GM20431 (cell line): ENCODE results near the gene APOL4.
"Not testable (repeated sequence)": the region's sequence is repeated elsewhere in the genome, so short reads cannot be mapped to it uniquely, and the experiment has no call there.

Source experiments
- in situ Hi-C: fragments of 300-500 bp; cut with MseI, MboI; formaldehyde crosslinking; loops from one replicate; pipeline ENCODE4 v1.15.0; 2020; ENCODE audit warnings: low sequenced_read_pairs; ENCODE audit not compliant: unreplicated experiment

APOL4 gene

DNA sequence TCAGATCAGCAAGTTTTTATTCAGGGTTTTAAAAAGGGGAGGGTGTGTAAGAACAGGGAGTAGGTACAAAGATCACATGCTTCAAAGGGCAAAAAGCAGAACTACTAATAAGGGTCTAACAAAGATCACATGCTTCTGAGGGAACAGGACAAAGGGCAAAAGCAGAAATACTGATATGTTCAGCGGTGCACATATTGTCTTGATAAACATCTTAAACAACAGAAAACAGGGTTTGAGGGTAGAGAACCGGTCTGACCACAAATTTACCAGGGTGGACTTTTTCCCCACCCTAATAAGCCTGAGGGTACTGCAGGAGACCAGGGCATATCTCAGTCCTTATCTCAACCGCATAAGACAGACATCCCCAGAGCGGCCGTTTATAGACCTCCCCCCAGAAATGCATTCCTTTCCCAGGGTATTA is 7.9 kb upstream of the APOL4 start:
- in situ Hi-C loops, result not testable (repeated sequence)

- in situ Hi-C loops, result no loop called here
Observed at GRCh38 chr22:36208914-36209313, 7.3 kb upstream of the APOL4 start.

- in situ Hi-C loops, result no loop called here
Observed at GRCh38 chr22:36208162-36208765, 6.7 kb upstream of the APOL4 start.

DNA sequence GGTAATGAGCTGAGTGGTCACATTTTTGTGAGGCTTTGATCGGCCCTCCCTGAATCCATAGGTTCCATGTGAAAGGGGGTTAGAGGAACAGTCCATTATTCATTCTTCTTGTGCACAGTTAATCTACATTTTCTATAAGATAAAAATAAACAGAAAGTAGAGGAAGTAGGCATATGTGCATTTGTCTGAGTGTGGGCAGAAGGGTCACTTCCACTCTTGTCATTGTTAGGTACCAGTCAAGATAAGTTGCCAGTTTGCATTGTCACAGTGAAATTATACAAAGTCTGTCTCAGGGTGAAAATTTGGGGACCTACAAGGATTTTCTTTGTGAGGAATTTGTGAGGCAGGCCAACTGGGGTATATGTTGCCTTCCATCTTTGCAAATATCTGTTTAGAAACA is 4.6 kb upstream of the APOL4 start:
- in situ Hi-C loops, result no loop called here

DNA sequence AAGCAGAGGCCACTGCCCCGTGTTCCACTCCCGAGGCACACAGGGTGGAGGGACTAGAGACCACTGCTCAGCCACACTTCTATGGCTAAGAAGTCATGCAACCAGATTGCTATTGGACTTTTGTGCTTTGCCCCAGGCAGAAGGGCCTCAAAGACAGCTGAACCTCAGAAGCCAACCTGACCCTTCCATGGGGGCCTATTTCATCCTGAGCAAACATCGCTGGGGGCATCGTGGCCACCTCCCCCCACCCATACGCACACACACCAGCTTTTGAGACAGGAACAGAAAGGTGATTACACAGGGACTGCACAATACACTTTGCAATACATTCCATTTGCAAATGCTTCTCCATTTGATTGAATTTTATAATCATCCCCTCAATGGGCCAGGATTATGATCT is 4.0 kb upstream of the APOL4 start:
- in situ Hi-C loops, result not testable (repeated sequence)

DNA sequence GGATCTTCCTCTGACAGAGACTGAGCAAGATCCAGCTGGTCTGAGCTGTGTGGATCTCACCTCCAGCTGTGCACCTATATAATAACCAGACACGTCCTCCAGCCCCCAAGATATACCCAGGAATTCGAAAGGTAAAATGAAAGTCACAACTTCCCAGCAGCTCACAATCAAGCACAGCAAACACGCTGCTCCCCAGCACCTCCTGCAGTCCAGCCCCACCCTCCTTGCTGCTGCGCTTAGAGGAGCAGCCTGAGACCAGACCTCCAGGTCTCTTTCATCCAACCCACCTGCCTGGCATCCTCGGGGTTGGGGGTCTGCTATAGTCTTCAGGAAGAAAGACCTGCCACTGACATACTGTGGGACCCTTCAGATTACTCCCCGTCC is 3.0 kb upstream of the APOL4 start:
- in situ Hi-C loops, result no loop called here

GRCh38 chr22:36204001-36204631 is 2.5 kb upstream of the APOL4 start:
- in situ Hi-C loops, result no loop called here

GRCh38 chr22:36203441-36203840 is 1.8 kb upstream of the APOL4 start:
- in situ Hi-C loops, result not testable (repeated sequence)

DNA sequence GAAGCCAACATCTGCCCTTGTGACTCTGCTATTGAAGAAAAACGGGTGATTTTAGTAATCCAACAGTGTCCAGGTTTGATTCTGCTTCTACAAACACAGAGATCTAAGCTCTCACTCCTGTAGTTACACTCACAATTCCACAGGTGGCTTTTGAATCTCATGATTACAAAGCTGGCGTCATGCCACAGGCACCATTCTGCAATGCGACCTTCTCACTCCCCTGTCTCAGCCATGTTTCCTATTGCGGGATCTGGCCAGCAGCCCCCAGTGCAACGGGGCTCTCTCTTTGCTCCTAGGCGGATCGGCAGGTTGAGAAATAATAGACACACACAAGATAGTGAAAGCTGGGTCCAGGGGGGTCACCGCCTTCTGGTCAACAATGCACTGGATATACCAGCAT is 1.3 kb upstream of the APOL4 start:
- in situ Hi-C loops, result not testable (repeated sequence)

GRCh38 chr22:36201025-36201424 is 584 bp downstream of the APOL4 start:
- in situ Hi-C loops, result not testable (repeated sequence)

GRCh38 chr22:36199001-36199551 is 2.5 kb downstream of the APOL4 start:
- in situ Hi-C loops, result loop anchor here (10.0 kb wide), 1 partner anchor 76 kb away; no protein-coding TSS in a partner anchor

DNA sequence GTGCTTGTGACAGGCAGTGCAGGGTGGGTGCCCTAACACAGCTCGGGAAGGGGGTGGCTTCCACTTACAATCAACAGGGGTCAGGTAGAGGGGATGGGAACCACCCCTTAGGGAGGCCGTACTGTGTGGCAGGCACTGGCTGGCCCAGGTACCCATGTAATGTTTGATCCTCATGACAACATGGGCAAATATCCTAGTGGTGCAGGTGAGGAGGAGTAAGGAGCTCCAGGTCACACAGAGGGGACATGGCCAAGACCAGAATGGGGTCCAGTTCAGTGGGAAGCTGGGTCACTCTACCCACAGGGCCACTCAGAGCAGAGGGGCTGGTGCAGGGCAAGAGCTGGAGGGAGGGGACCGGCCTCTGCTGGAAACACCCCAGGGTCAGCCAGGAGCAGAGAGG is 3.1 kb downstream of the APOL4 start:
- in situ Hi-C loops, result loop anchor here (10.0 kb wide), 1 partner anchor 76 kb away; no protein-coding TSS in a partner anchor

DNA sequence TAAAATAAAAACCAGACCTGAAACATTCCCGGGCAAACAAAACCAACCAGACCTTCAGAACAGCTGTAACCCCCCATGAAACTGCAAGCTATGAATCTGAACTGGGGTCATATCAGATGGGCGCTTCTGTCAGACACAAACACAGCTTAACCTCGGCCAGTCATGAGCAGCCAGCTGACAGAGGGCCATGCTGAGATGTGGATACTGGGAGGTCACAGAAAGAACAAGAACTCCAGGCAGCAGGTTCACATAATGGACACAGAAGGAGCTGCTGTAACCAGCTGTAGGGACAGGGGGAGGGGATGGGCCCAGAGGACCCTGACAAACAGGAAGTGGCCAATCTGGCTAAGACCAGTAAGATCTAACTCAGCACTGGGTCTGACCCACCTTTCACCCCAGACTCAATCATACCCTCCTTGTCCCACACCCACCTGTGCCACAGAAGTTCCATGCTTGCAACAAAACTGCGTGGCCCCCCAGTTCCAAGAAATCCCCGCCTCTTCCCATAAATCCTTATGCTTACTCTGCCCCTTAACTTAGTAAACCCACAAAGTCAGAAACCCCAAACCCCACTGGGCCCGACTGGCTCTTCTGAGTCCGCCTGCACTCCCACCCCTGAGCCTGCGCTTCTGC is 4.0 kb downstream of the APOL4 start:
- in situ Hi-C loops, result loop anchor here (10.0 kb wide), 1 partner anchor 77 kb away; no protein-coding TSS in a partner anchor

DNA sequence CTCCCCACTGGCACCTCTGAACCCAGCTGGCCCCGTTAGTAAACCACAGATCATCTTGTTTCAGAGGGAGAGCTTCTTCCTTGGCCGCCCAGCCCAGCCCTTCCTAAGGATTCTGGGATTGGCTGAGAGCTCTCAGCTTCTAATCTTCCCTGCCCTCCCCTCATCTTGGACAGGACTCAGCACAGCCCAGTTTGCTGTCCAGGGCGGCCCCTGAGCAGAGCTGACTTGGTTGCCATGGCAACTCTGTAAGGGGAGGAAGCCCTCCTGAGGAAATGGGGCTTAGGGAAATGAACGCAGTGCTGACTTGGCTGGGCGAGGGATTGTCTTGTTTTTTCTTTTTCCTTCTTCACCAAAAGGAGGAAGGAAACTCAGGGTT is 4.6 kb downstream of the APOL4 start:
- in situ Hi-C loops, result loop anchor here (10.0 kb wide), 1 partner anchor 78 kb away; no protein-coding TSS in a partner anchor

GRCh38 chr22:36196254-36197064 is 5.2 kb downstream of the APOL4 start:
- in situ Hi-C loops, result loop anchor here (10.0 kb wide), 1 partner anchor 78 kb away; no protein-coding TSS in a partner anchor

- in situ Hi-C loops, result loop anchor here (10.0 kb wide), 1 partner anchor 80 kb away; no protein-coding TSS in a partner anchor
Observed at GRCh38 chr22:36194971-36195370, 6.6 kb downstream of the APOL4 start.

GRCh38 chr22:36194385-36194784 is 7.2 kb downstream of the APOL4 start:
- in situ Hi-C loops, result loop anchor here (10.0 kb wide), 1 partner anchor 80 kb away; no protein-coding TSS in a partner anchor

DNA sequence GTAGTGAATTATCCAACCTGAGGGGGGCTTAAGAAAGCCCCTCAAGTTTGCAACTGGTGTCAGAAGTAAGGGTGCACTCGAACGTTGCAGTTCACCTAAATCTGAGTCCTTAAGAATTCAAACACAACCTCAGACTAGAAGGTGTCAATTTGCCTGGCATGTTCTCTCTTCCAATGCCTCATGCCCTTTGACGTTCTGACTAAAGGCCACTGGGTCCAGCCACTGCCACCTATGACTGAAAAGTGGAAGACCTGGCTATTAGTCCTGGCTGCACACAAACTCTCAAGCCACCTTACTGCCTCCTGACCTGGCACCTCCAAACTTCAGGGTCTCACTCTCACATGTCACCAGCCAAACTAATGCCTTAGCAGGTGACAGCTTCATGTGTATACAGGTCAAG is 8.0 kb downstream of the APOL4 start:
- in situ Hi-C loops, result loop anchor here (10.0 kb wide), 1 partner anchor 81 kb away; no protein-coding TSS in a partner anchor

GRCh38 chr22:36193171-36193570 is 8.4 kb downstream of the APOL4 start:
- in situ Hi-C loops, result loop anchor here (10.0 kb wide), 1 partner anchor 82 kb away; no protein-coding TSS in a partner anchor

GRCh38 chr22:36192542-36192941 is 9.1 kb downstream of the APOL4 start:
- in situ Hi-C loops, result loop anchor here (10.0 kb wide), 1 partner anchor 82 kb away; no protein-coding TSS in a partner anchor
